ENCODE results near the gene SUFU. TPM values are rescaled to one million over a fixed set of nuclear protein-coding genes. Genes with fewer than 3 reads are reported as not detected.

The SUFU gene
- total RNA-seq, 1 donor from 2014 or later, result 12.5 TPM

- Histone ChIP-seq H3K27me3 (no peaks in the 10 kb centered on the region), H3K4me1 (peaks cover 52% of the 10 kb centered on the region), H3K27ac (no peak overlapping the region), H3K36me3 (no peaks in the 10 kb centered on the region), H3K9me3 (no peaks in the 10 kb centered on the region), H3K4me3 (no peak overlapping the region)
- TF ChIP-seq CTCF (IDR thresholded peaks at IDR 0.05), result no peak
- TF ChIP-seq POLR2AphosphoS5 (IDR thresholded peaks at IDR 0.05; ENCODE audit: insufficient read depth in 1 of 2, low read depth in 1 of 2), result no peak
- no peak for TF ChIP-seq POLR2A (IDR thresholded peaks at IDR 0.05)
- no peak for DNase-seq (ENCODE audit: extremely low spot score in 2 of 2)
- intact Hi-C loops (cut with DNase I), result no loop called here
Observed at GRCh38 chr10:102670871-102671434, 167.2 kb downstream of the SUFU start.

- Histone ChIP-seq H3K4me3 (peak overlapping the region; percentile 18 to 27), H3K4me1 (peaks cover 73% of the 10 kb centered on the region), H3K27ac (peak overlapping the region; percentile 71), H3K9me3 (no peaks in the 10 kb centered on the region), H3K27me3 (no peaks in the 10 kb centered on the region), H3K36me3 (no peaks in the 10 kb centered on the region)
- TF ChIP-seq POLR2AphosphoS5 (IDR thresholded peaks at IDR 0.05; ENCODE audit: insufficient read depth in 1 of 2, low read depth in 1 of 2) (no peak), POLR2A (IDR thresholded peaks at IDR 0.05) (no peak)
- no peak for DNase-seq (ENCODE audit: extremely low spot score in 2 of 2)
- intact Hi-C loops (cut with DNase I), result no loop called here
Observed at GRCh38 chr10:102673236-102673818, 169.6 kb downstream of the SUFU start.

GRCh38 chr10:102673819-102674511 lies 170.2 kb downstream of the SUFU start:
- peak overlapping the region; percentile 71 for H3K27ac ChIP-seq
- TF ChIP-seq POLR2AphosphoS5 (IDR thresholded peaks at IDR 0.05; ENCODE audit: insufficient read depth in 1 of 2, low read depth in 1 of 2), result peak; percentile 9 to 52
- no peak for TF ChIP-seq CTCF (IDR thresholded peaks at IDR 0.05)
- TF ChIP-seq POLR2A (IDR thresholded peaks at IDR 0.05), result no peak
- H3K27me3 ChIP-seq, result no peaks in the 10 kb centered on the region
- peak in 1 of 2 donors; percentile 87 for DNase-seq (ENCODE audit: extremely low spot score in 2 of 2)
- no peaks in the 10 kb centered on the region for H3K9me3 ChIP-seq
- intact Hi-C loops (cut with DNase I), result no loop called here
- H3K4me3 ChIP-seq, result peak overlapping the region; percentile 18 to 27
- H3K4me1 ChIP-seq, result peaks cover 75% of the 10 kb centered on the region
- H3K36me3 ChIP-seq, result no peaks in the 10 kb centered on the region

GRCh38 chr10:102674566-102674965 lies 170.8 kb downstream of the SUFU start:
- TF ChIP-seq CTCF (IDR thresholded peaks at IDR 0.05) (no peak), POLR2A (IDR thresholded peaks at IDR 0.05) (no peak)
- peak overlapping the region; percentile 71 for H3K27ac ChIP-seq
- DNase-seq (ENCODE audit: extremely low spot score in 2 of 2), result no peak
- no peaks in the 10 kb centered on the region for H3K9me3 ChIP-seq
- H3K4me1 ChIP-seq, result peaks cover 75% of the 10 kb centered on the region
- intact Hi-C loops (cut with DNase I), result no loop called here
- H3K36me3 ChIP-seq, result no peaks in the 10 kb centered on the region
- peak overlapping the region; percentile 18 to 27 for H3K4me3 ChIP-seq
- no peaks in the 10 kb centered on the region for H3K27me3 ChIP-seq

- no peak for TF ChIP-seq POLR2A (IDR thresholded peaks at IDR 0.05)
- TF ChIP-seq POLR2AphosphoS5 (IDR thresholded peaks at IDR 0.05; ENCODE audit: insufficient read depth in 1 of 2, low read depth in 1 of 2), result no peak
- Histone ChIP-seq H3K4me3 (no peak overlapping the region), H3K36me3 (no peaks in the 10 kb centered on the region), H3K9me3 (no peaks in the 10 kb centered on the region), H3K27ac (peak overlapping the region; percentile 71), H3K4me1 (peaks cover 70% of the 10 kb centered on the region), H3K27me3 (no peaks in the 10 kb centered on the region)
- DNase-seq (ENCODE audit: extremely low spot score in 2 of 2), result no peak
- intact Hi-C loops (cut with DNase I), result no loop called here
Observed at GRCh38 chr10:102675011-102675665, 171.4 kb downstream of the SUFU start.

Data from vagina (tissue), 2 donors.